AG09319 (cell line): Measurements from ENCODE around the gene TUBE1.
A peak's percentile ranks its signal among the peaks of the same experiment; 100 is the strongest.

Experiments used
- DNase-seq: peaks from one replicate; pipeline ENCODE4 v3.0.0-alpha.2; 2010; ENCODE audit warnings: low read depth; ENCODE audit errors: extremely low read depth
- CTCF ChIP-seq: IDR thresholded peaks from 2 replicates; pipeline ENCODE4 v1.5.1; 2011; ENCODE audit warnings: low read depth, mild to moderate bottlenecking, inconsistent platforms, low read length, moderate library complexity

The TUBE1 gene

GRCh38 chr6:112087136-112087911 is at the start of gene TUBE1, which contains the start of gene FAM229B:
TUBE1 (minus strand) TSS chr6:112087482; CDS start chr6:112087434, 48 bp downstream.
FAM229B (plus strand) TSS chr6:112087591; CDS start chr6:112099284, 11,693 bp downstream.
- no peak for TF ChIP-seq CTCF
- peak; percentile 96 for DNase-seq

- TF ChIP-seq CTCF, result no peak
- DNase-seq, result no peak
These were observed 43.6 kb upstream of the TUBE1 start for GRCh38 chr6:112130878-112131277.

- TF ChIP-seq CTCF, result no peak
- no peak for DNase-seq
These were observed 40.9 kb upstream of the TUBE1 start for GRCh38 chr6:112128208-112128607.

GRCh38 chr6:112123982-112124381 is 36.7 kb upstream of the TUBE1 start:
- no peak for DNase-seq
- TF ChIP-seq CTCF, result no peak

GRCh38 chr6:112122756-112123155 is 35.5 kb upstream of the TUBE1 start:
- TF ChIP-seq CTCF, result no peak
- DNase-seq, result no peak

GRCh38 chr6:112118034-112118433 is 30.8 kb upstream of the TUBE1 start:
- DNase-seq, result no peak

GRCh38 chr6:112117554-112117953 is 30.3 kb upstream of the TUBE1 start:
- no peak for TF ChIP-seq CTCF
- DNase-seq, result no peak

More at GRCh38 chr6:112118034-112118433, 30.8 kb upstream of the TUBE1 start:
- TF ChIP-seq CTCF, result no peak
